Neural progenitor cell (in vitro differentiated cells): Measurements from ENCODE around the gene RAB3IL1. TPM values are rescaled to one million over a fixed set of nuclear protein-coding genes. Genes with fewer than 3 reads are reported as not detected.

ENCODE experiments used
- DNase-seq: peaks from one replicate; pipeline ENCODE4 v3.0.0-alpha.2; 2016; ENCODE audit warnings: low spot score
- H2AFZ ChIP-seq: fragments of 200-600 bp; sonication (generic); replicated peaks from 2 replicates; pipeline ENCODE4 v1.6.1; 2016; ENCODE audit warnings: antibody characterized with exemption
- H3F3A ChIP-seq: fragments of 200-600 bp; sonication (generic); 2 replicates; pipeline ENCODE4 v1.6.1; 2016; ENCODE audit warnings: antibody characterized with exemption, low read depth
- H3K27ac ChIP-seq: fragments of 200-600 bp; sonication (generic); 2 replicates; pipeline ENCODE4 v1.5.1; 2016; ENCODE audit warnings: mild to moderate bottlenecking
- H3K27me3 ChIP-seq: fragments of 200-600 bp; sonication (generic); 2 replicates; pipeline ENCODE4 v1.6.1; 2016; ENCODE audit warnings: mild to moderate bottlenecking, moderate library complexity
- H3K36me3 ChIP-seq: fragments of 200-600 bp; sonication (generic); 2 replicates; pipeline ENCODE4 v1.5.1; 2016
- H3K4me1 ChIP-seq: fragments of 200-600 bp; sonication (generic); 2 replicates; pipeline ENCODE4 v1.6.1; 2016; ENCODE audit warnings: mixed run types
- H3K4me2 ChIP-seq: fragments of 200-600 bp; sonication (generic); 2 replicates; pipeline ENCODE4 v1.6.1; 2016
- H3K4me3 ChIP-seq: fragments of 200-600 bp; sonication (generic); 2 replicates; pipeline ENCODE4 v1.5.1; 2016
- H3K79me2 ChIP-seq: fragments of 200-600 bp; sonication (generic); 2 replicates; pipeline ENCODE4 v1.6.1; 2016; ENCODE audit warnings: low read depth
- H3K9ac ChIP-seq: fragments of 200-600 bp; sonication (generic); 2 replicates; pipeline ENCODE4 v1.6.1; 2016
- H3K9me3 ChIP-seq: fragments of 200-600 bp; sonication (generic); 2 replicates; pipeline ENCODE4 v1.5.1; 2016; ENCODE audit warnings: low read depth
- H4K20me1 ChIP-seq: fragments of 200-600 bp; sonication (generic); 2 replicates; pipeline ENCODE4 v1.6.1; 2016; ENCODE audit warnings: low read depth
- H3K27ac Mint-ChIP-seq: 3 replicates; pipeline ENCODE4 v1.8.0; 2021; ENCODE audit warnings: mixed read lengths
- H3K27me3 Mint-ChIP-seq: 2 replicates; pipeline ENCODE4 v1.8.0; 2022; ENCODE audit warnings: low read depth, mild to moderate bottlenecking, inconsistent platforms, moderate library complexity, mixed read lengths; ENCODE audit not compliant: insufficient read depth
- H3K36me3 Mint-ChIP-seq: 3 replicates; pipeline ENCODE4 v1.8.0; 2021; ENCODE audit warnings: mixed read lengths
- H3K4me1 Mint-ChIP-seq: 3 replicates; pipeline ENCODE4 v1.8.0; 2021; ENCODE audit warnings: mixed read lengths
- H3K4me3 Mint-ChIP-seq: 3 replicates; pipeline ENCODE4 v1.8.0; 2021; ENCODE audit warnings: mild to moderate bottlenecking, moderate library complexity, mixed read lengths
- H3K9me3 Mint-ChIP-seq: 3 replicates; pipeline ENCODE4 v1.8.0; 2020; ENCODE audit warnings: mixed read lengths
- CTCF ChIP-seq: fragments of 200-600 bp; sonication (generic); IDR thresholded peaks from 2 replicates; pipeline ENCODE4 v1.5.1; 2017; ENCODE audit warnings: antibody characterized with exemption, mild to moderate bottlenecking
- EZH2 ChIP-seq: fragments of 200-600 bp; sonication (generic); IDR thresholded peaks from 2 replicates; pipeline ENCODE4 v1.6.1; 2017; ENCODE audit warnings: antibody characterized with exemption, mild to moderate bottlenecking, moderate library complexity
- EZH2phosphoT487 ChIP-seq: fragments of 200-600 bp; sonication (generic); IDR thresholded peaks from 2 replicates; pipeline ENCODE4 v1.6.1; 2017; ENCODE audit warnings: antibody characterized with exemption
- total RNA-seq: library from RNA; depleted of rRNA; stranded (reverse); fragments of >200 nt; gene quantifications from 2 replicates; pipeline ENCODE4 v1.2.3, GENCODE V29; 2015; ENCODE audit warnings: low replicate concordance

The RAB3IL1 gene
- total RNA-seq, 1 donor from 2014 or later = 1.4 TPM

GRCh38 chr11:61945191-61945590, 27.8 kb upstream of the RAB3IL1 start:
- no peak overlapping the region for H3K4me2 ChIP-seq
- no peaks in the 10 kb centered on the region for H4K20me1 ChIP-seq
- H3K27me3 ChIP-seq = no peaks in the 10 kb centered on the region
- no peaks in the 10 kb centered on the region for H3K36me3 Mint-ChIP-seq
- DNase-seq = no peak
- no peaks in the 10 kb centered on the region for H3K9me3 Mint-ChIP-seq
- no peak overlapping the region for H3K4me3 ChIP-seq
- no peak overlapping the region for H3K27ac Mint-ChIP-seq
- H2AFZ ChIP-seq = no peak overlapping the region
- no peaks in the 10 kb centered on the region for H3K4me1 ChIP-seq
- H3K4me1 Mint-ChIP-seq = peaks cover 16% of the 10 kb centered on the region
- H3K27me3 Mint-ChIP-seq = peaks cover 13% of the 10 kb centered on the region
- no peak overlapping the region for H3K9ac ChIP-seq
- H3K27ac ChIP-seq = no peak overlapping the region
- no peaks in the 10 kb centered on the region for H3K36me3 ChIP-seq
- no peaks in the 10 kb centered on the region for H3K79me2 ChIP-seq
- H3K9me3 ChIP-seq = no peaks in the 10 kb centered on the region
- H3K4me3 Mint-ChIP-seq = no peak overlapping the region
- H3F3A ChIP-seq = no peaks in the 10 kb centered on the region
- TF ChIP-seq EZH2 = no peak
- TF ChIP-seq EZH2phosphoT487 = no peak
- no peak for TF ChIP-seq CTCF

- Mint-ChIP-seq H3K4me1 (no peaks in the 10 kb centered on the region), H3K36me3 (no peaks in the 10 kb centered on the region), H3K27ac (no peak overlapping the region), H3K9me3 (peaks cover 14% of the 10 kb centered on the region), H3K27me3 (peaks cover 9% of the 10 kb centered on the region), H3K4me3 (no peak overlapping the region)
- H3K27ac ChIP-seq = no peak overlapping the region
- H3K9ac ChIP-seq = no peak overlapping the region
- TF ChIP-seq EZH2phosphoT487 (no peak), CTCF (no peak), EZH2 (no peak)
- H3K4me1 ChIP-seq = no peaks in the 10 kb centered on the region
- no peaks in the 10 kb centered on the region for H3F3A ChIP-seq
- no peaks in the 10 kb centered on the region for H4K20me1 ChIP-seq
- H3K36me3 ChIP-seq = no peaks in the 10 kb centered on the region
- H3K79me2 ChIP-seq = no peaks in the 10 kb centered on the region
- H3K9me3 ChIP-seq = peaks cover 5% of the 10 kb centered on the region
- no peak overlapping the region for H3K4me3 ChIP-seq
- no peak overlapping the region for H3K4me2 ChIP-seq
- no peak overlapping the region for H2AFZ ChIP-seq
- H3K27me3 ChIP-seq = no peaks in the 10 kb centered on the region
- DNase-seq = no peak
These were observed 23.1 kb upstream of the RAB3IL1 start for GRCh38 chr11:61940466-61940865.

- Mint-ChIP-seq H3K36me3 (no peaks in the 10 kb centered on the region), H3K4me3 (no peak overlapping the region), H3K27me3 (peaks cover 2% of the 10 kb centered on the region), H3K4me1 (no peaks in the 10 kb centered on the region), H3K27ac (no peak overlapping the region), H3K9me3 (peaks cover 20% of the 10 kb centered on the region)
- no peak for DNase-seq
- Histone ChIP-seq H3K27ac (no peak overlapping the region), H2AFZ (no peak overlapping the region), H3K36me3 (no peaks in the 10 kb centered on the region), H4K20me1 (no peaks in the 10 kb centered on the region), H3K79me2 (no peaks in the 10 kb centered on the region), H3F3A (no peaks in the 10 kb centered on the region), H3K4me2 (no peak overlapping the region), H3K9ac (no peak overlapping the region), H3K4me3 (no peak overlapping the region), H3K27me3 (no peaks in the 10 kb centered on the region), H3K9me3 (peaks cover 5% of the 10 kb centered on the region), H3K4me1 (no peaks in the 10 kb centered on the region)
- TF ChIP-seq EZH2phosphoT487 = no peak
These were observed 18.5 kb upstream of the RAB3IL1 start for GRCh38 chr11:61935861-61936260.

- no peak for DNase-seq
- H3F3A ChIP-seq = no peaks in the 10 kb centered on the region
- no peaks in the 10 kb centered on the region for H3K27me3 ChIP-seq
- H3K4me1 Mint-ChIP-seq = peaks cover 4% of the 10 kb centered on the region
- H3K27me3 Mint-ChIP-seq = peaks cover 5% of the 10 kb centered on the region
- H3K79me2 ChIP-seq = no peaks in the 10 kb centered on the region
- H3K9me3 Mint-ChIP-seq = peaks cover 12% of the 10 kb centered on the region
- H3K4me2 ChIP-seq = no peak overlapping the region
- H3K9me3 ChIP-seq = no peaks in the 10 kb centered on the region
- H3K36me3 Mint-ChIP-seq = no peaks in the 10 kb centered on the region
- H3K4me1 ChIP-seq = no peaks in the 10 kb centered on the region
- no peak overlapping the region for H3K4me3 Mint-ChIP-seq
- H3K36me3 ChIP-seq = no peaks in the 10 kb centered on the region
- TF ChIP-seq EZH2 = no peak
- no peak for TF ChIP-seq CTCF
- no peak for TF ChIP-seq EZH2phosphoT487
- no peak overlapping the region for H3K9ac ChIP-seq
- no peaks in the 10 kb centered on the region for H4K20me1 ChIP-seq
- no peak overlapping the region for H3K27ac Mint-ChIP-seq
- no peak overlapping the region for H3K27ac ChIP-seq
- no peak overlapping the region for H2AFZ ChIP-seq
- no peak overlapping the region for H3K4me3 ChIP-seq
These were observed 13.6 kb upstream of the RAB3IL1 start for GRCh38 chr11:61930933-61931332.
